GM12864 (cell line): ENCODE measurements around the gene XAB2.

Experiments used
- DNase-seq: peaks from one replicate; pipeline ENCODE4 v3.0.0-alpha.2; 2011; ENCODE audit warnings: low read depth
- H3K4me3 ChIP-seq: 2 replicates; pipeline ENCODE4 v1.5.1; 2011; ENCODE audit warnings: mild to moderate bottlenecking, low read depth, low read length, control low read depth
- CTCF ChIP-seq: IDR thresholded peaks from 2 replicates; pipeline ENCODE4 v1.5.1; 2011; ENCODE audit warnings: low read depth, mild to moderate bottlenecking, moderate library complexity, low read length, control low read depth, inconsistent platforms; ENCODE audit errors: missing control alignments

Gene XAB2

GRCh38 chr19:7637374-7638256 lies 8.3 kb upstream of the XAB2 start:
- H3K4me3 ChIP-seq, result peak overlapping the region; percentile 89
- TF ChIP-seq CTCF, result no peak
- no peak for DNase-seq

GRCh38 chr19:7636691-7637373 lies 7.5 kb upstream of the XAB2 start, which contains the start of gene STXBP2:
STXBP2 (plus strand) TSS chr19:7637110; CDS start chr19:7637150, 40 bp downstream.
- peak; percentile 19 for TF ChIP-seq CTCF
- H3K4me3 ChIP-seq, result peak within 1 kb of the TSS; percentile 89
- DNase-seq, result peak; percentile 49

GRCh38 chr19:7636317-7636690 lies 7.0 kb upstream of the XAB2 start:
- no peak for TF ChIP-seq CTCF
- H3K4me3 ChIP-seq, result peak overlapping the region; percentile 89
- no peak for DNase-seq

- no peak for TF ChIP-seq CTCF
- DNase-seq, result no peak
- H3K4me3 ChIP-seq, result no peak overlapping the region
Measured at GRCh38 chr19:7635670-7636069, 6.3 kb upstream of the XAB2 start.

- TF ChIP-seq CTCF, result no peak
- DNase-seq, result no peak
- H3K4me3 ChIP-seq, result no peak within 1 kb of the TSS
Measured at GRCh38 chr19:7633698-7634097, 4.4 kb upstream of the XAB2 start, which contains the start of gene PCP2. PCP2 (minus strand) TSS chr19:7633719; CDS start chr19:7633457, 262 bp downstream.

- DNase-seq, result no peak
- no peak overlapping the region for H3K4me3 ChIP-seq
- TF ChIP-seq CTCF, result no peak
Measured at GRCh38 chr19:7632340-7633203, 3.2 kb upstream of the XAB2 start.
